ENCODE measurements around the gene FBXO11. TPM values are rescaled to one million over a fixed set of nuclear protein-coding genes. Genes with fewer than 3 reads are reported as not detected.

FBXO11 gene
- total RNA-seq, 4 donors from 2014 or later: 43.0 to 77.2 (median 51.3) TPM

DNA sequence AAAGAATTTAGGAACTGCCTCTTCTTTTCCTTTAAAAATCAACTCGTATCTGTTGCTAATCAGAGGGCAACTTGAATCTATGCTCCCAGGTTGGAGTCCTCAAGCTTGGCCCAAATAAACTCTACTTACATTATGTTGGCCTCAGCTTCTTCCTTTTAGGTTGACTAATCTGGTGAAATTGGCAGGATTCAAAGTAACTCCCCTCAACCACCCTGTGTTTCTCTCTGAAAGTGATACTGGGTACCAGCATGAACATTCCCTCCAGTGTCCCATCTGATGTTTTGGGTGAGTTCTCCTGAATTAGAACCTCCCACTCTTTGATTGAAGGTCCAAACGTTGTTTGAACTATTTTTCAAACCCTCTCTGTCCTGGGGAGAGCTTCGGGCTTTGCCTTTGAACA lies 164.7 kb downstream of the FBXO11 start:
- Histone ChIP-seq H3K36me3 (no peaks in the 10 kb centered on the region), H3K27ac (no peak overlapping the region), H3K27me3 (no peaks in the 10 kb centered on the region), H3K9me3 (no peaks in the 10 kb centered on the region), H3K4me1 (no peaks in the 10 kb centered on the region), H3K4me3 (no peak overlapping the region)
- DNase-seq: no peak
- no peak for TF ChIP-seq POLR2A (IDR thresholded peaks at IDR 0.05)
- TF ChIP-seq, protein P1, sequence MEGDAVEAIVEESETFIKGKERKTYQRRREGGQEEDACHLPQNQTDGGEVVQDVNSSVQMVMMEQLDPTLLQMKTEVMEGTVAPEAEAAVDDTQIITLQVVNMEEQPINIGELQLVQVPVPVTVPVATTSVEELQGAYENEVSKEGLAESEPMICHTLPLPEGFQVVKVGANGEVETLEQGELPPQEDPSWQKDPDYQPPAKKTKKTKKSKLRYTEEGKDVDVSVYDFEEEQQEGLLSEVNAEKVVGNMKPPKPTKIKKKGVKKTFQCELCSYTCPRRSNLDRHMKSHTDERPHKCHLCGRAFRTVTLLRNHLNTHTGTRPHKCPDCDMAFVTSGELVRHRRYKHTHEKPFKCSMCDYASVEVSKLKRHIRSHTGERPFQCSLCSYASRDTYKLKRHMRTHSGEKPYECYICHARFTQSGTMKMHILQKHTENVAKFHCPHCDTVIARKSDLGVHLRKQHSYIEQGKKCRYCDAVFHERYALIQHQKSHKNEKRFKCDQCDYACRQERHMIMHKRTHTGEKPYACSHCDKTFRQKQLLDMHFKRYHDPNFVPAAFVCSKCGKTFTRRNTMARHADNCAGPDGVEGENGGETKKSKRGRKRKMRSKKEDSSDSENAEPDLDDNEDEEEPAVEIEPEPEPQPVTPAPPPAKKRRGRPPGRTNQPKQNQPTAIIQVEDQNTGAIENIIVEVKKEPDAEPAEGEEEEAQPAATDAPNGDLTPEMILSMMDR (IDR thresholded peaks at IDR 0.05): no peak

- TF ChIP-seq POLR2A (IDR thresholded peaks at IDR 0.05): no peak
- H3K9me3 ChIP-seq: no peaks in the 10 kb centered on the region
- H3K4me3 ChIP-seq: no peak overlapping the region
- no peaks in the 10 kb centered on the region for H3K36me3 ChIP-seq
- no peak overlapping the region for H3K27ac ChIP-seq
- H3K4me1 ChIP-seq: no peaks in the 10 kb centered on the region
- no peaks in the 10 kb centered on the region for H3K27me3 ChIP-seq
- DNase-seq: no peak
These were observed 165.2 kb downstream of the FBXO11 start for GRCh38 chr2:47741101-47741500.

Small RNAs within 50 kb of the gene (small RNA-seq; reads per million reads assigned to genes)
- 0 reads per million in 2 donors for gene RF00026
- 0 reads per million in 2 donors for gene RPL36AP15

Other genes with a start within 250 kb of the FBXO11 start
- gene MSH6, start 123.4 kb downstream of the FBXO11 start, total RNA-seq: 10 to 100 TPM; 12.4 to 32.2 (median 16.2) TPM

Measured in Peyer's patch (tissue), 4 donors.